Natural killer cell (primary cell): Measurements from ENCODE around the gene TARP.

Experiments used
- ATAC-seq, 3 donors: fragments of 150-1000 bp in 2 of 3; fragments of 200-7000 bp in 1 of 3; cut with Tn5 transposase; 1 replicate in 1 of 3; 2 replicates in 2 of 3; pipeline ENCODE4 v1.10.0; 2021; ENCODE audit warnings: mild to moderate bottlenecking in 2 of 3, moderate library complexity in 2 of 3
- DNase-seq, 2 donors: peaks; one replicate each; pipeline versions ENCODE4 v3.0.0 to v3.0.0-alpha.2; 2013 to 2021; ENCODE audit warnings: mixed read lengths in 1 of 2
- H3K27ac ChIP-seq: one replicate; pipeline ENCODE4 v1.5.1; 2013; ENCODE audit warnings: mild to moderate bottlenecking, low read length
- H3K27me3 ChIP-seq: one replicate; pipeline ENCODE4 v1.6.1; 2013; ENCODE audit warnings: low read length; ENCODE audit not compliant: control insufficient read depth, insufficient read depth
- H3K36me3 ChIP-seq: one replicate; pipeline ENCODE4 v1.6.1; 2013; ENCODE audit warnings: low read length; ENCODE audit not compliant: control insufficient read depth, insufficient read depth
- H3K4me1 ChIP-seq: one replicate; pipeline ENCODE4 v1.6.1; 2013; ENCODE audit warnings: low read length; ENCODE audit not compliant: control insufficient read depth, insufficient read depth
- H3K4me3 ChIP-seq: one replicate; pipeline ENCODE4 v1.5.1; 2013; ENCODE audit warnings: low read length
- H3K9me3 ChIP-seq: one replicate; pipeline ENCODE4 v1.6.1; 2013; ENCODE audit warnings: low read length; ENCODE audit not compliant: control insufficient read depth, insufficient read depth
- H3K27ac Mint-ChIP-seq, 2 donors: one replicate each; pipeline ENCODE4 v1.8.0; 2022; ENCODE audit warnings: mild to moderate bottlenecking in 2 of 2, mixed read lengths in 2 of 2, moderate library complexity in 1 of 2
- H3K27me3 Mint-ChIP-seq, 2 donors: one replicate each; pipeline ENCODE4 v1.8.0; 2022; ENCODE audit warnings: low read depth in 2 of 2, mixed read lengths in 2 of 2
- H3K36me3 Mint-ChIP-seq: one replicate; pipeline ENCODE4 v1.8.0; 2022; ENCODE audit warnings: mixed read lengths
- H3K4me1 Mint-ChIP-seq, 2 donors: one replicate each; pipeline ENCODE4 v1.8.0; 2022; ENCODE audit warnings: mixed read lengths in 2 of 2
- H3K4me3 Mint-ChIP-seq: one replicate; pipeline ENCODE4 v1.8.0; 2022; ENCODE audit warnings: mild to moderate bottlenecking, moderate library complexity, mixed read lengths
- H3K9me3 Mint-ChIP-seq, 2 donors: one replicate each; pipeline ENCODE4 v1.8.0; 2022; ENCODE audit warnings: mixed read lengths in 2 of 2
- WGBS: methylation state at CpG from one replicate; pipeline ENCODE4 v1.1.7; 2013; ENCODE audit warnings: missing lambda C conversion rate; ENCODE audit not compliant: insufficient coverage; 5-methylcytosine and 5-hydroxymethylcytosine counted together
- intact Hi-C: fragments of 100-400 bp; cut with micrococcal nuclease; formaldehyde crosslinking; loops from one replicate; pipeline ENCODE4 v1.14.2; 2022
- TF ChIP-seq, protein P1 (sequence below): fragments of 200-600 bp; IDR thresholded peaks from one replicate; pipeline ENCODE4 v1.8.0; 2022; ENCODE audit warnings: antibody characterized with exemption

The TARP gene

DNA sequence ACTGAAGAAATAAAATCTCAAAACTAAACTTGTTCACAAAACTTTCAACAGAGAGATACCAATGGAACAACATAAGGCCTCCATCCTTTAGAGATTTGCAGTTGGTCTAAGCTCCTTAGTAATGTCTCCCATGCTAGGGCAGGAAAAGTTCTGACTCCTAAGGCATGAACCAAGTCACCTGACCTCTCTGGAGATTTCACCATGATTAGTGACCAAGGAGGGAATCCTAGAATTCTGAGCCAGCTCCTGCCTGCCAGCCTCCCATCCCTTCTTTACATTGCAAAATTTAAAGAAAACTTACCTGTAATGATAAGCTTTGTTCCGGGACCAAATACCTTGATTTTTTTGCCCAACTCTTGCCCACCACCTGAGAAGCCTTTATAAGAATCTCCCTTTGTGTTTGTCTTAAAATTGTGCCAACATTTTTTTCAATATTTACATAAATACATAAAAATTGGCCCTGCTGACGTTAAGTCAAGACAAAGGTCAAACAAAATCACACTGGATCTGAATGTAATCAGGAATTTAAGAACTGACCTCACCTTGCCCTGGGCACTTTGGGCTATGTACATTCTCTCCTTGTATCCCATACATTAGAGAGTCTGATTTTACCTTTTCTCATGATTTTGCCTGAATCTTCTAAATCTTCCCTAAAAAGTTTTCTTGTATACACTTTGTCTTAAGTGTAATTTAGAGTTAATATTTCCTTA lies at the start of gene TARP:
TARP (minus strand) TSS at position 351 of the 710 bp plus-strand sequence.
- Histone ChIP-seq H3K36me3 (peaks cover 17% of the 10 kb centered on the region), H3K4me1 (peaks cover 22% of the 10 kb centered on the region), H3K9me3 (no peaks in the 10 kb centered on the region), H3K4me3 (peak within 1 kb of the TSS; percentile 76), H3K27ac (peak within 1 kb of the TSS; percentile 100), H3K27me3 (no peaks in the 10 kb centered on the region)
- peaks cover 48 to 75% of the 10 kb centered on the region in 2 donors for H3K4me1 Mint-ChIP-seq
- H3K4me3 Mint-ChIP-seq = peak within 1 kb of the TSS; percentile 98
- no peaks in the 10 kb centered on the region for H3K9me3 Mint-ChIP-seq
- H3K27me3 Mint-ChIP-seq = no peaks in the 10 kb centered on the region
- DNase-seq (no peak), ATAC-seq (no peak)
- H3K36me3 Mint-ChIP-seq = peaks cover 15% of the 10 kb centered on the region
- intact Hi-C loops = no loop called here
- H3K27ac Mint-ChIP-seq = peak within 1 kb of the TSS; percentile 96 to 100
- 30% methylated on average over 2 of the region's 2 CpGs for WGBS
- TF ChIP-seq, protein P1, sequence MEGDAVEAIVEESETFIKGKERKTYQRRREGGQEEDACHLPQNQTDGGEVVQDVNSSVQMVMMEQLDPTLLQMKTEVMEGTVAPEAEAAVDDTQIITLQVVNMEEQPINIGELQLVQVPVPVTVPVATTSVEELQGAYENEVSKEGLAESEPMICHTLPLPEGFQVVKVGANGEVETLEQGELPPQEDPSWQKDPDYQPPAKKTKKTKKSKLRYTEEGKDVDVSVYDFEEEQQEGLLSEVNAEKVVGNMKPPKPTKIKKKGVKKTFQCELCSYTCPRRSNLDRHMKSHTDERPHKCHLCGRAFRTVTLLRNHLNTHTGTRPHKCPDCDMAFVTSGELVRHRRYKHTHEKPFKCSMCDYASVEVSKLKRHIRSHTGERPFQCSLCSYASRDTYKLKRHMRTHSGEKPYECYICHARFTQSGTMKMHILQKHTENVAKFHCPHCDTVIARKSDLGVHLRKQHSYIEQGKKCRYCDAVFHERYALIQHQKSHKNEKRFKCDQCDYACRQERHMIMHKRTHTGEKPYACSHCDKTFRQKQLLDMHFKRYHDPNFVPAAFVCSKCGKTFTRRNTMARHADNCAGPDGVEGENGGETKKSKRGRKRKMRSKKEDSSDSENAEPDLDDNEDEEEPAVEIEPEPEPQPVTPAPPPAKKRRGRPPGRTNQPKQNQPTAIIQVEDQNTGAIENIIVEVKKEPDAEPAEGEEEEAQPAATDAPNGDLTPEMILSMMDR = peak; percentile 9

GRCh38 chr7:38323156-38323555 lies 49.7 kb upstream of the TARP start:
- Histone ChIP-seq H3K36me3 (peaks cover 4% of the 10 kb centered on the region), H3K9me3 (no peaks in the 10 kb centered on the region), H3K27ac (no peak overlapping the region), H3K4me3 (no peak overlapping the region), H3K27me3 (no peaks in the 10 kb centered on the region), H3K4me1 (peaks cover 66% of the 10 kb centered on the region)
- peaks cover 84 to 86% of the 10 kb centered on the region in 2 donors for H3K4me1 Mint-ChIP-seq
- H3K4me3 Mint-ChIP-seq = no peak overlapping the region
- H3K9me3 Mint-ChIP-seq = no peaks in the 10 kb centered on the region
- TF ChIP-seq, protein P1 = no peak
- H3K27ac Mint-ChIP-seq = peak overlapping the region; percentile 88 to 95
- H3K27me3 Mint-ChIP-seq = no peaks in the 10 kb centered on the region
- DNase-seq = no peak
- ATAC-seq = no peak
- intact Hi-C loops = no loop called here
- 100% methylated on average over 3 of the region's 3 CpGs for WGBS
- no peaks in the 10 kb centered on the region for H3K36me3 Mint-ChIP-seq

GRCh38 chr7:38322461-38322860 lies 49.0 kb upstream of the TARP start:
- no peaks in the 10 kb centered on the region for H3K9me3 ChIP-seq
- H3K4me3 ChIP-seq = no peak overlapping the region
- no peaks in the 10 kb centered on the region for H3K27me3 ChIP-seq
- H3K27ac Mint-ChIP-seq = peak overlapping the region; percentile 88 to 95
- no peak for DNase-seq
- H3K27ac ChIP-seq = no peak overlapping the region
- TF ChIP-seq, protein P1 = no peak
- H3K27me3 Mint-ChIP-seq = no peaks in the 10 kb centered on the region
- WGBS = 95% methylated on average over 5 of the region's 5 CpGs
- no peaks in the 10 kb centered on the region for H3K9me3 Mint-ChIP-seq
- peaks cover 67% of the 10 kb centered on the region for H3K4me1 ChIP-seq
- H3K36me3 ChIP-seq = peaks cover 4% of the 10 kb centered on the region
- peaks cover 84 to 86% of the 10 kb centered on the region in 2 donors for H3K4me1 Mint-ChIP-seq
- ATAC-seq = no peak
- no peaks in the 10 kb centered on the region for H3K36me3 Mint-ChIP-seq
- no peak overlapping the region for H3K4me3 Mint-ChIP-seq
- intact Hi-C loops = no loop called here

GRCh38 chr7:38321967-38322366 lies 48.5 kb upstream of the TARP start:
- Histone ChIP-seq H3K27me3 (no peaks in the 10 kb centered on the region), H3K4me3 (no peak overlapping the region), H3K36me3 (peaks cover 4% of the 10 kb centered on the region), H3K4me1 (peaks cover 62% of the 10 kb centered on the region), H3K27ac (no peak overlapping the region), H3K9me3 (no peaks in the 10 kb centered on the region)
- DNase-seq (no peak), ATAC-seq (no peak)
- 93% methylated on average over 2 of the region's 2 CpGs for WGBS
- H3K4me1 Mint-ChIP-seq = peaks cover 85% of the 10 kb centered on the region in 2 donors
- intact Hi-C loops = no loop called here
- TF ChIP-seq, protein P1 = no peak
- peak overlapping the region; percentile 95 to 99 for H3K27ac Mint-ChIP-seq
- no peaks in the 10 kb centered on the region for H3K9me3 Mint-ChIP-seq
- no peak overlapping the region for H3K4me3 Mint-ChIP-seq
- no peaks in the 10 kb centered on the region for H3K27me3 Mint-ChIP-seq
- H3K36me3 Mint-ChIP-seq = no peaks in the 10 kb centered on the region
